ENCODE data around the gene OTOF. TPM values are rescaled to one million over a fixed set of nuclear protein-coding genes. Genes with fewer than 3 reads are reported as not detected.

OTOF gene
- total RNA-seq, 1 experiment from 2014 or later, result 0.10 TPM

DNA sequence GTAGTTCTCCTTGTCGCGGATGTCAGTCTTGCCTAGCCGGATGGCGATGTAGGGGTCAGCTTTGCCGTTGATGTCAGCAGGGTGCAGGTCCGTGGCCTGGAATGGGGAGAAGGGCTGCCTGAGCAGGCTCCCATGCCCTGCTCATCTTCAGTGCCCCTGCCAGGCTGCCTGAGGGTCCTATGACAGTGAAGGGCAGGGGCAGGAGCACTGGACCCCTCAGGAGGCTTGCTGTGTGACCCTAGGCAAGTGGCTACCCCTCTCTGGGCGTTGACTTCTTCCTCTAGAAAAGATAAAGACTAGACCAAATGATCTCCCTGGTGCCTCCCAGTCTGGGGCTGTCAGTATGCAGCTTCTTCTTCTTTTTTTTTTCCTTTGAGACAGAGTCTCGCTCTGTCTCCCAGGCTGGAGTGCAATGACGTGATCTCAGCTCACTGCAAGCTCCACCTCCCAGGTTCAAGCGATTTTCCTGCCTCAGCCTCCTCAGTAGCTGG, 11.9 kb downstream of the OTOF start:
- intact Hi-C loops (cut with micrococcal nuclease), result loop anchor here (5.0 kb wide), 1 partner anchor 319 kb away; no protein-coding TSS in a partner anchor
- Histone ChIP-seq H3K4me3 (replicated peaks in 1 of 2; ENCODE audit: low read depth in 1 of 2, low read length in 2 of 2) (no peak overlapping the region), H3K27me3 (ENCODE audit: insufficient read depth, low read length) (no peaks in the 10 kb centered on the region), H3K4me1 (ENCODE audit: control insufficient read depth in 1 of 2, insufficient read depth in 2 of 2, low read length in 2 of 2) (peaks cover 4 to 14% of the 10 kb centered on the region in 2 experiments; a peak in 3 of 4 replicates), H3K79me2 (ENCODE audit: insufficient read depth, low read length) (no peaks in the 10 kb centered on the region), H3K9me3 (ENCODE audit: control insufficient read depth in 1 of 2, insufficient read depth in 1 of 2, low read depth in 1 of 2, low read length in 2 of 2) (no peaks in the 10 kb centered on the region), H3K36me3 (ENCODE audit: control insufficient read depth in 1 of 2, insufficient read depth in 2 of 2, low read length in 2 of 2) (no peaks in the 10 kb centered on the region), H3K27ac (ENCODE audit: low read depth, low read length) (no peak overlapping the region), H3K9me2 (ENCODE audit: insufficient read depth) (no peaks in the 10 kb centered on the region), H2AFZ (ENCODE audit: low read depth, low read length, poor library complexity, severe bottlenecking) (no peak overlapping the region), H3K4me2 (ENCODE audit: low read length) (no peak overlapping the region), H3K9ac (ENCODE audit: low read length) (no peak overlapping the region), H4K20me1 (ENCODE audit: insufficient read depth) (no peaks in the 10 kb centered on the region)
- POLR2A ChIA-PET, result no interaction called here
- CTCF ChIA-PET, result interaction anchor here (1.7 kb wide), 1 partner anchor 150 kb away, joined by 6 read pairs; no protein-coding TSS in a partner anchor
- RAD21 ChIA-PET (ENCODE audit: low non-redundant PET in 1 of 2, low total read pairs in 2 of 2, uncharacterized antibody in 2 of 2, unreplicated experiment in 2 of 2), result no interaction called here
- BruUV-seq (replicated peaks), result no TSS peak
- DNase-seq (ENCODE audit: low read depth, low spot score) (no peak), ATAC-seq (no peak)
- no peak for TF ChIP-seq CEBPB (IDR thresholded peaks at IDR 0.05; ENCODE audit: low read depth)
- TF ChIP-seq EZH2 (IDR thresholded peaks at IDR 0.05), result no peak
- TF ChIP-seq, protein P1, sequence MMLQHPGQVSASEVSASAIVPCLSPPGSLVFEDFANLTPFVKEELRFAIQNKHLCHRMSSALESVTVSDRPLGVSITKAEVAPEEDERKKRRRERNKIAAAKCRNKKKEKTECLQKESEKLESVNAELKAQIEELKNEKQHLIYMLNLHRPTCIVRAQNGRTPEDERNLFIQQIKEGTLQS (IDR thresholded peaks at IDR 0.05), result no peak
- TF ChIP-seq FOSL1 (IDR thresholded peaks at IDR 0.05; ENCODE audit: low read depth), result no peak
- no peak for TF ChIP-seq SP1 (IDR thresholded peaks at IDR 0.05; ENCODE audit: low read depth)
- TF ChIP-seq ZBTB33 (IDR thresholded peaks at IDR 0.05; ENCODE audit: extremely low read depth, insufficient replicate concordance, low read length), result no peak
- TF ChIP-seq ZNF274 (IDR thresholded peaks at IDR 0.05; ENCODE audit: low read depth, low read length), result no peak
- TF ChIP-seq CBX3 (IDR thresholded peaks at IDR 0.05; ENCODE audit: low read depth), result no peak
- no peak for TF ChIP-seq SRF (IDR thresholded peaks at IDR 0.05; ENCODE audit: low read depth)
- no peak for TF ChIP-seq SIN3A (IDR thresholded peaks at IDR 0.05; ENCODE audit: low read depth)
- no peak for TF ChIP-seq EZH2phosphoT487 (IDR thresholded peaks at IDR 0.05; ENCODE audit: borderline replicate concordance)
- no peak for TF ChIP-seq TCF7L2 (IDR thresholded peaks at IDR 0.05; ENCODE audit: borderline replicate concordance, extremely low read depth, insufficient read depth, insufficient read length)
- no peak for TF ChIP-seq POLR2A (IDR thresholded peaks at IDR 0.05; ENCODE audit: borderline replicate concordance, extremely low read depth, insufficient read depth, insufficient read length)
- no peak for TF ChIP-seq POLR2AphosphoS5 (IDR thresholded peaks at IDR 0.05; ENCODE audit: low read depth, low read length)
- no peak for TF ChIP-seq JUND (IDR thresholded peaks at IDR 0.05)
- no peak for TF ChIP-seq ZFX (IDR thresholded peaks at IDR 0.05)
- TF ChIP-seq ELF1 (IDR thresholded peaks at IDR 0.05; ENCODE audit: borderline replicate concordance, low read depth), result no peak
- no peak for TF ChIP-seq CTCF (IDR thresholded peaks at IDR 0.05 in 2 of 3, conservative IDR thresholded peaks at IDR 0.05 in 1 of 3; ENCODE audit: borderline replicate concordance in 1 of 3, insufficient read depth in 1 of 3, low read depth in 2 of 3, low read length in 2 of 3)
- TF ChIP-seq, protein P2, sequence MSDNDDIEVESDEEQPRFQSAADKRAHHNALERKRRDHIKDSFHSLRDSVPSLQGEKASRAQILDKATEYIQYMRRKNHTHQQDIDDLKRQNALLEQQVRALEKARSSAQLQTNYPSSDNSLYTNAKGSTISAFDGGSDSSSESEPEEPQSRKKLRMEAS (IDR thresholded peaks at IDR 0.05), result no peak
- TF ChIP-seq EGR1 (IDR thresholded peaks at IDR 0.05; ENCODE audit: low read depth), result no peak

Measured in HCT116 (cell line).